CD4-positive, alpha-beta T cell treated with Interleukin-1 beta for 1 hour (primary cell): Measurements from ENCODE around the gene GRK6.
A peak's percentile ranks its signal among the peaks of the same experiment; 100 is the strongest.
"Not testable (repeated sequence)": the region's sequence is repeated elsewhere in the genome, so short reads cannot be mapped to it uniquely, and the experiment has no call there.

Experiments
- DNase-seq, 2 donors: peaks; one replicate each; pipeline ENCODE4 v3.0.0-alpha.2; 2020 to 2022

Gene GRK6

GRCh38 chr5:177472460-177473442 is 46.3 kb downstream of the GRK6 start:
- DNase-seq = peak; percentile 64 to 67

GRCh38 chr5:177473443-177474001 is 47.0 kb downstream of the GRK6 start, which contains the start of gene DBN1:
Gene DBN1, minus strand, starts transcription at chr5:177473634. Its CDS starts 113 bp downstream, at chr5:177473521.
- no peak for DNase-seq

GRCh38 chr5:177474002-177474476 is 47.6 kb downstream of the GRK6 start:
- no peak for DNase-seq

GRCh38 chr5:177474846-177475562 is 48.5 kb downstream of the GRK6 start:
- no peak for DNase-seq

- no peak for DNase-seq
Observed at GRCh38 chr5:177475563-177476427, 49.3 kb downstream of the GRK6 start.

- DNase-seq = no peak
Observed at GRCh38 chr5:177476531-177477233, 50.2 kb downstream of the GRK6 start.

- DNase-seq = no peak
Observed at GRCh38 chr5:177477701-177478477, 51.4 kb downstream of the GRK6 start.

GRCh38 chr5:177478711-177479646 is 52.5 kb downstream of the GRK6 start:
- peak in 1 of 2 donors; percentile 59 for DNase-seq

GRCh38 chr5:177479774-177480173 is 53.3 kb downstream of the GRK6 start:
- no peak for DNase-seq

GRCh38 chr5:177482359-177482795 is 55.9 kb downstream of the GRK6 start:
- no peak for DNase-seq

GRCh38 chr5:177483042-177483441 is 56.6 kb downstream of the GRK6 start:
- DNase-seq = no peak

GRCh38 chr5:177483994-177484901 is 57.8 kb downstream of the GRK6 start:
- no peak for DNase-seq

GRCh38 chr5:177484902-177485549 is 58.5 kb downstream of the GRK6 start:
- DNase-seq = no peak

GRCh38 chr5:177485753-177486152 is 59.3 kb downstream of the GRK6 start:
- DNase-seq = not testable (repeated sequence)

- no peak for DNase-seq
Observed at GRCh38 chr5:177486256-177486655, 59.8 kb downstream of the GRK6 start.

GRCh38 chr5:177487144-177487543 is 60.7 kb downstream of the GRK6 start:
- no peak for DNase-seq

- DNase-seq = no peak
Observed at GRCh38 chr5:177487975-177488374, 61.5 kb downstream of the GRK6 start.
